Cardiac fibroblast (primary cell): ENCODE measurements around the gene SWI5.

Source experiments
- DNase-seq, 2 donors: peaks; one replicate each; pipeline versions ENCODE4 v3.0.0 to v3.0.0-alpha.2; 2010; ENCODE audit warnings: low read depth in 2 of 2
- H3K4me3 ChIP-seq, 2 donors: replicated peaks in 1 of 2; 1 replicate in 1 of 2; 2 replicates in 1 of 2; pipeline ENCODE4 v1.5.1; 2011; ENCODE audit warnings: low read depth in 2 of 2, low read length in 2 of 2, mild to moderate bottlenecking in 2 of 2, moderate library complexity in 1 of 2
- TF ChIP-seq, protein P1 (sequence below): IDR thresholded peaks from one replicate; pipeline ENCODE4 v1.5.1; 2011; ENCODE audit warnings: low read depth, mild to moderate bottlenecking, low read length, inconsistent platforms

Gene SWI5

DNA sequence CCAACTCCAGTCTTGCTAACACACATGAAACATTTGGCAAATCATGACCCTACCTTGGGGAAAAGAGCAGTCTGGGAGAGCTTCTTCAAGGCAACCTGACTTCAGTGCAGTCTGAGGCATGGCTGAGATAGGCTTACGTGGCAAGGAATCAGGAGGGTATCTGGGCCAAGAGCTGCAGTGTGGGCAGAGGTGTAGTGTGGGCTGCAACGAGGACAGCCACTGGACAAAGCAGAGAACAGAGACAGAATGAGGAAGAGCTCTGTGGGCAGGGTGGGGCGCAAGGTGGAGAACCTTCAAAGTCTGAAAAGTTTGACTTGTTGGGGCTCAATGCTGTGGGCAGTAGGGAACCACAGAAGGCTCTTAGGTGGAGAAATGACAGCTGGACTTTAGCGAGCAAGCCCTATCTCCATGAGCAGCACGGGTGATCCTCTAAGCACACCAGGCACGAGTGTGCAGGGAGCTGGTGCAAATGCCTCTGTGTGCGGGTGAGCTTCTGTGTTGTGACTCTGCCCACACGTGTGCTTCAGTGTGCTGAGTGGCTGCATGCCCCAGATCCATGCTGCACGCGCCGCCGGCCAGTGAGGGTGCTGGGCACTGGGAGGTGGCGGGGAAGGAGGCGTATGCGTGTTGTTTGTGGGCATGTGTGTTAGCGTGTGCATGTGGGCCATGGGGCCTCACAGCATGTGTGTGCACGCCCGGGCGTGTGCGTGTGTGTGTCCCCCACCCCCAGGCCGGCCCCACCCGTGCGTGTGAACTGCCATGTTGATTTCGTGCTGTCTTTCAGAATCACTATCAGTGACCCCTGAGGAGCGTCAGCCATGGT is 23.5 kb upstream of the SWI5 start:
- DNase-seq: no peak
- H3K4me3 ChIP-seq: no peak overlapping the region
- TF ChIP-seq, protein P1, sequence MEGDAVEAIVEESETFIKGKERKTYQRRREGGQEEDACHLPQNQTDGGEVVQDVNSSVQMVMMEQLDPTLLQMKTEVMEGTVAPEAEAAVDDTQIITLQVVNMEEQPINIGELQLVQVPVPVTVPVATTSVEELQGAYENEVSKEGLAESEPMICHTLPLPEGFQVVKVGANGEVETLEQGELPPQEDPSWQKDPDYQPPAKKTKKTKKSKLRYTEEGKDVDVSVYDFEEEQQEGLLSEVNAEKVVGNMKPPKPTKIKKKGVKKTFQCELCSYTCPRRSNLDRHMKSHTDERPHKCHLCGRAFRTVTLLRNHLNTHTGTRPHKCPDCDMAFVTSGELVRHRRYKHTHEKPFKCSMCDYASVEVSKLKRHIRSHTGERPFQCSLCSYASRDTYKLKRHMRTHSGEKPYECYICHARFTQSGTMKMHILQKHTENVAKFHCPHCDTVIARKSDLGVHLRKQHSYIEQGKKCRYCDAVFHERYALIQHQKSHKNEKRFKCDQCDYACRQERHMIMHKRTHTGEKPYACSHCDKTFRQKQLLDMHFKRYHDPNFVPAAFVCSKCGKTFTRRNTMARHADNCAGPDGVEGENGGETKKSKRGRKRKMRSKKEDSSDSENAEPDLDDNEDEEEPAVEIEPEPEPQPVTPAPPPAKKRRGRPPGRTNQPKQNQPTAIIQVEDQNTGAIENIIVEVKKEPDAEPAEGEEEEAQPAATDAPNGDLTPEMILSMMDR: no peak

DNA sequence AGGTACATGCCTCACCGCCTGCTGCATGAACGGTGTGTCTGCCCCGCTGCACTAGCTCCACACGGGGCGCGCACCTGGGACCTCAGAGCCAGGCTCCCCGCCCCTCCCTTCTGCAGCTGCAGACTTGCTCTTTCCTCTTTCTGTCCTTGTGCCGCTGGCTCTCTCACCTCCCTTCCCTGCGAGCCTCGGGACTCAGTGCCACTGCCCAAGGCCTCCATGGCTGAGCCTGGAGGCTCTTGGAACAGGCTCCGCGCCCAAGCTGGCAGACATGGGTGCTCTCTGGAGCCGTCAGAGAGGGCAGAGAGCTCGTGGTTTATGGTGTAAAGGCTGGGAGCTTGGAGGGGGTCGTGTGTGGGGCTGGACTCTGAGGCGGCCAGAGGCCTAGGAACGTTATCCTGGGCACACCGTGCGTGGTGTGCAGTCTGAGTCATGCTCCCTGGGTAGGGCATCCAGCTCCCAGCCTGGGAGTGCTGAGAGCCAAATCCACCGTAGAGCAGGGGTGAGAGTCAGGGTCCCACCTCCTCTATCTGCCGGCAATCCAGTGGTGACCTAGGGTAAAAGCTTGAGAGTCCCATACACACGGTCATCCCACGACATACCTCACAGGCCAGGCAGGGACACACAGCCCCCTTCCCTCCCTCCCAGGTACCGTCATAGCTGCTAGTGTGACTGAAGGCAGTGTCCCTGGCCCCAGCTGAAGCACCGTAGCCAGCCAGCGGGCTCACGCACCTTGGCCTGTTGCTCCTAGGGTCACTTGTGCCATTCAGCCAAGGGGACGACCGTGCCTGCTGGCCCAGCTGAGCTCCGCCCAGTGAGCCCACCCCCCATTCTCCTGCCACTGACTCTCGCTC is 22.7 kb upstream of the SWI5 start:
- no peak overlapping the region for H3K4me3 ChIP-seq
- no peak for DNase-seq
- TF ChIP-seq, protein P1: no peak

GRCh38 chr9:128253991-128254346 is 22.1 kb upstream of the SWI5 start:
- no peak overlapping the region for H3K4me3 ChIP-seq
- no peak for DNase-seq
- TF ChIP-seq, protein P1: no peak

GRCh38 chr9:128254362-128254761 is 21.7 kb upstream of the SWI5 start:
- no peak overlapping the region for H3K4me3 ChIP-seq
- no peak for DNase-seq
- TF ChIP-seq, protein P1: no peak

GRCh38 chr9:128254855-128255759 is 21.0 kb upstream of the SWI5 start:
- no peak overlapping the region for H3K4me3 ChIP-seq
- DNase-seq: peak; percentile 58 to 59
- TF ChIP-seq, protein P1: peak; percentile 91

DNA sequence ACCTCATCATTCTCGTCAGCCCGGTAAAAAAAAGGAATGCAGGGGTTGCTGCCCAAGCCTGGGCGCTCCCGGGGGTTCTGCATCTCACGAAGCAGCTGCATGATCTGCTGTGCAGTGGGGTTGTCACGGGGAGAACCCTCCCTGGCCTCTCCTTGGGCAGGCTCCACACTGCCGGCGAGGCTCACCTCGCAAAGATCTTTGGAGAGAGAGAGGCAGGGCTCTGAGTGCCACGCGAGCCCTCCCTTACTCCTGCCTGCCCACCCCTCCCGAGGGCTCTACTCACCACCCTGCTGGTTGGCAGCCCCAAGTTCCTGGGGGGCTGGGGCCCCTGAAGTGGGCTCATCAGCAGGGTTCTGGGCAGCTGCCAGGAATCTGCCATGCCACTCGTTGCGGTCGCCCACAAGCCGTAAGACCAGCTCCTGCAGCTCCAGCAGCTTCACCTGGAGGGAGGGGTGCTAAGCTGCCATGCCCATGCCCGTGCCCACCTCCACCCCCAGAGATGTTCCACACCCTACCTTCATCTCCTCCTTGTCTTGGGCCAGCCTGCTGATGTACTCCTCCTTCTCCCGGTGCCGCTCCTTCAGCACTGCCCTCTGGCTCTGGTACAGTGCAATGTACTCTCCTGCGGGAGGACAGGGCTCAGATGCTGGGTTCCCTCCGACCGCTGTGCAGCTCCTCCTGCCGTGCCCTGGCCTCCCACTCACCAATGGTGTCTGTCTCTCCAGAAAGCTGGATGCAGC is 18.8 kb upstream of the SWI5 start:
- DNase-seq: no peak
- TF ChIP-seq, protein P1: no peak
- no peak overlapping the region for H3K4me3 ChIP-seq
